ENCODE measurements around the gene UNC5A. TPM values are rescaled to one million over a fixed set of nuclear protein-coding genes. Genes with fewer than 3 reads are reported as not detected.

UNC5A gene
- total RNA-seq, 1 experiment from 2014 or later: not detected

DNA sequence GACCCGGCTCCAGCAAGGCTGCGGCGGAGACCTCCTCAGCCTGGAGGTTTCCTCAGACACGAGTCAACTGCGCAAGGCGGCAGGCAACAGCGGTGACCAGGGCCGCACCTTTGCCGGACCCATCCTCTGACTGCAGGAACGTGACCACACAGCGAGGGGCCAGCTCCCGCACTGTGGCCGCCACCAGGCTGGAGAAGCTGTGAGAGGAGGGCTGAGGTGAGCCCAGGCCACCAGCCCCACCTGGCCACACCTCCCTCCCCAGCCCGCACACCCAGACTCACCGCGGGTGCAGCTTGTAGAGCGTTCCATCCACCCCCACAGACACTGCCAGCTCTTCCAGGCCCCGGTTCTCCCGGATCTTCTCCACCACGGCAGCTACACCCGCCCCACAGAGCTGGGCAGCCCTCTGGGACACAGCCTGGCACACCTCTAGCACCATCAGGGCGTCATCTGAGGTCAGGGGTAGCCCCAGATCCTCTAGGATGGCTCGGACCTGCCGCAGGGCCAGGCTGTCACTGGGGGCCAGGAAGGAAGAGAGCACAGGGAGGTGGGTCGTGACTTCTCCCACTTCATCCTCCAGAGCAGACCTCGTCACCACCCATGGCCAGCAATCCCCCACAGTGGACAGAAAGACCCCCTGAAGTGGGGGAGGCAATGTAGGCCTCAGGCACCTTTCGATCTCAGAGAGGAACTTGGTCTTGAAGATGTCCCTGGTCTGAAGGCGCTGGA is 70.8 kb downstream of the UNC5A start:
- Histone ChIP-seq H3K4me3 (ENCODE audit: low read length) (no peak overlapping the region), H3K27ac (ENCODE audit: low read length) (no peak overlapping the region), H4K20me1 (ENCODE audit: insufficient read depth, low read depth, low read length) (0 out of 2 replicates have a peak, but pooled peaks cover 2% of the 10 kb centered on the region), H3K36me3 (ENCODE audit: insufficient read depth, low read length) (no peaks in the 10 kb centered on the region), H2AFZ (ENCODE audit: low read length) (no peak overlapping the region), H3K79me2 (ENCODE audit: low read length) (no peaks in the 10 kb centered on the region), H3K4me2 (ENCODE audit: low read depth, low read length, poor library complexity, severe bottlenecking) (no peak overlapping the region), H3K9me3 (ENCODE audit: low read length) (no peaks in the 10 kb centered on the region), H3K27me3 (ENCODE audit: low read length) (no peaks in the 10 kb centered on the region), H3K9me2 (replicated peaks; ENCODE audit: insufficient read depth, low read length) (no peaks in the 10 kb centered on the region), H3K9ac (ENCODE audit: low read length) (no peak overlapping the region), H3K4me1 (ENCODE audit: low read length) (no peaks in the 10 kb centered on the region)
- no peak for DNase-seq

DNA sequence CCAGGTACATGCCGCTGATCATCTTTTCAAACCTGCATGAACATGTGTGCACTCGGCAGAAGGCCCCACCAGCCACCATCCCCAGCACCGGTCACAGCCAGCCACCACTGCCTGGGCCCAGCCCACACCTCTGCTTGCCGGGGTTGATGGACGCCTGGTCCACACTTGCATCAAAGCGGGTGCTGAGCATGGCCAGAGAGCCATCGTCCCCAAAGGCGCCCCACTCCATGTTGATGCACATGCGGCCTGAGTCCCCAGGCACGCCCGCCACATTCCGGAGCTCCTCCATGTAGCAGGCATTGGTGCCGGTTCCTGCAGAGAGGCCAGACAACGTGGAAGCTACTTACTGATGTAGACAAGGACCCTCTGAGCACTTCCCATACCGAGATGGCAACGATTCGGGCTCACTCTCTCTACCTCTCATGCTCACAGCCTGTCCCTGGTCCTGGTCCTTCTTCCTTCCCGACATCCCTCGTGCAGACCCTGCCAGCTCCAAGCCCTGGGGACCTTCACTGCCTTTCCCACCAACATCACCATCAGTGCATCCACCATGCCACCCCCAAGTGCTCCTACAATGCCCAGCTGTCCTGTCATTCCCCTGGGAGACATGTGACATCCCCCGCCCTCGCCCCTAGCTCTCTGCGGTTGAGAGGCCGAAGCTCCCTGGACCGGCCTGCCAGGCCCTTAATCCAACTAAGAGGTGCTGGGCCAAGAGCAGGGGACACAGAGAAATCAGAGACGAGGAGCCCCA is 71.6 kb downstream of the UNC5A start:
- Histone ChIP-seq H3K9me2 (replicated peaks; ENCODE audit: insufficient read depth, low read length) (no peaks in the 10 kb centered on the region), H3K9me3 (ENCODE audit: low read length) (no peaks in the 10 kb centered on the region), H3K9ac (ENCODE audit: low read length) (no peak overlapping the region), H3K4me1 (ENCODE audit: low read length) (no peaks in the 10 kb centered on the region), H3K36me3 (ENCODE audit: insufficient read depth, low read length) (no peaks in the 10 kb centered on the region), H2AFZ (ENCODE audit: low read length) (no peak overlapping the region), H4K20me1 (ENCODE audit: insufficient read depth, low read depth, low read length) (0 out of 2 replicates have a peak, but pooled peaks cover 2% of the 10 kb centered on the region), H3K4me3 (ENCODE audit: low read length) (no peak overlapping the region), H3K27me3 (ENCODE audit: low read length) (no peaks in the 10 kb centered on the region), H3K4me2 (ENCODE audit: low read depth, low read length, poor library complexity, severe bottlenecking) (no peak overlapping the region), H3K79me2 (ENCODE audit: low read length) (no peaks in the 10 kb centered on the region), H3K27ac (ENCODE audit: low read length) (no peak overlapping the region)
- no peak for DNase-seq

GRCh38 chr5:176882567-176882903 is 72.2 kb downstream of the UNC5A start:
- H3K4me3 ChIP-seq (ENCODE audit: low read length): no peak overlapping the region
- no peaks in the 10 kb centered on the region for H3K9me2 ChIP-seq (replicated peaks; ENCODE audit: insufficient read depth, low read length)
- no peak for DNase-seq
- 0 out of 2 replicates have a peak, but pooled peaks cover 2% of the 10 kb centered on the region for H4K20me1 ChIP-seq (ENCODE audit: insufficient read depth, low read depth, low read length)
- H3K79me2 ChIP-seq (ENCODE audit: low read length): no peaks in the 10 kb centered on the region
- no peak overlapping the region for H3K27ac ChIP-seq (ENCODE audit: low read length)
- no peaks in the 10 kb centered on the region for H3K4me1 ChIP-seq (ENCODE audit: low read length)
- H3K9me3 ChIP-seq (ENCODE audit: low read length): no peaks in the 10 kb centered on the region
- H3K27me3 ChIP-seq (ENCODE audit: low read length): no peaks in the 10 kb centered on the region
- no peak overlapping the region for H3K9ac ChIP-seq (ENCODE audit: low read length)
- no peak overlapping the region for H2AFZ ChIP-seq (ENCODE audit: low read length)
- H3K36me3 ChIP-seq (ENCODE audit: insufficient read depth, low read length): no peaks in the 10 kb centered on the region
- no peak overlapping the region for H3K4me2 ChIP-seq (ENCODE audit: low read depth, low read length, poor library complexity, severe bottlenecking)

DNA sequence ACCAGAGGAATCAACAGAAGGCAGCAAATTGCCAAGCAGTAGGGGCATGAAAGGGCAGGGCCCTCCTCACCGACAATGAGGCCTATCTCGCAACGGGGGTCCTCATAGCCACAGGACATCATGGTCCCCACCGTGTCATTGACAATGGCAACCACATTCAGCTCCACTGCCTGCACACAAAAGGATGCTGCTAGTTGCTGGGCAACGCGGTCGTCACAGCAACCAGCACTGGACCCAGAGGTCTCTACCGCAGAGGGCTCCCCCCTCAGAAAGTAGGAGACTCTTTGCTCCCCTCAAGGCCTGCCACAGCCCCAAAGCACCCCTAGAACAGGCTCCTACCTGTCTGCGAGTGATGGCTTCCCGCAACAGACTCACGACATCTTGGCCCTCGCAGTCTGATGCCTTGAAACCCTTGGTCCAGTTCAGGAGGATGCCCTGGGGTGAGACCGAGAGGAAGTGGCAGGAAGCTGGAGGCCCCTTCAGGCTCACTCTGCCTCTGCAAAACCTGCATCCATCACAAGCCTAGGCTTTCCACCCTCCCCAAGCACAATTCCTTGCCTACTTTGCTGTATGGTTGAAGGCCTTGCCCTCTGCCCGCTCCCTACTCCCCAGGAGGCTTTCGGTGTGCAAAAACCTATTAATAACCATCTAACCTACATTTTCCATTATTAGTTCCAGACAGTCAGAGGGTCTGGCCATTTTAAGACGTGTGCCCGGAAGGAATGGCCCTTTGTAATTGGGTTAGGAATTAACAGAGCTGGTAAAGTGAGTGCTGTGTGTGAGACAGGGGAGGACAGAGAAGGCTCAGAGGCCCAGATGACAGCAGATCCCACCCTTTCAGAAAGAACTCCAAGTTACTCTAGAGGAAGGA is 73.6 kb downstream of the UNC5A start:
- no peak overlapping the region for H3K4me3 ChIP-seq (ENCODE audit: low read length)
- no peaks in the 10 kb centered on the region for H3K9me2 ChIP-seq (replicated peaks; ENCODE audit: insufficient read depth, low read length)
- no peaks in the 10 kb centered on the region for H3K9me3 ChIP-seq (ENCODE audit: low read length)
- DNase-seq: no peak
- no peaks in the 10 kb centered on the region for H3K4me1 ChIP-seq (ENCODE audit: low read length)
- no peaks in the 10 kb centered on the region for H3K36me3 ChIP-seq (ENCODE audit: insufficient read depth, low read length)
- no peak overlapping the region for H3K27ac ChIP-seq (ENCODE audit: low read length)
- H3K27me3 ChIP-seq (ENCODE audit: low read length): no peaks in the 10 kb centered on the region
- H3K9ac ChIP-seq (ENCODE audit: low read length): no peak overlapping the region
- H4K20me1 ChIP-seq (ENCODE audit: insufficient read depth, low read depth, low read length): 0 out of 2 replicates have a peak, but pooled peaks cover 2% of the 10 kb centered on the region
- H2AFZ ChIP-seq (ENCODE audit: low read length): no peak overlapping the region
- no peak overlapping the region for H3K4me2 ChIP-seq (ENCODE audit: low read depth, low read length, poor library complexity, severe bottlenecking)
- no peaks in the 10 kb centered on the region for H3K79me2 ChIP-seq (ENCODE audit: low read length)

DNA sequence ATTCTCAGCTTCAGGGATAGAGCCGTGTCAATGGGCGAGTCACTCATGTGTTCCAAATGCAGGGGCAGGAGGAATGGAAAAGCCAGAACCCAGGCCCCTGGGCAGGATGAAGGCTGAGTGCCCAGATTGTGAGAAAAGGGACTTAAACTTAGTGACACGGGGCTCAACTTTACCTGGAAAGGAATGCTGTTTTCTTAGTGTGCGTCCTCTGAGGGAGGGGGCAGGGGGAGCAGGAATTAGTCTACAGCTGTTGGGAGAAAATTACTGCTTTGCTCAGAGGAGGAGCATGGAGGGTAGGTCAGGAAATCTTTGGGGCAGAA is 74.2 kb downstream of the UNC5A start:
- Histone ChIP-seq H3K9ac (ENCODE audit: low read length) (no peak overlapping the region), H2AFZ (ENCODE audit: low read length) (no peak overlapping the region), H4K20me1 (ENCODE audit: insufficient read depth, low read depth, low read length) (0 out of 2 replicates have a peak, but pooled peaks cover 2% of the 10 kb centered on the region), H3K79me2 (ENCODE audit: low read length) (no peaks in the 10 kb centered on the region), H3K4me1 (ENCODE audit: low read length) (no peaks in the 10 kb centered on the region), H3K36me3 (ENCODE audit: insufficient read depth, low read length) (no peaks in the 10 kb centered on the region), H3K27ac (ENCODE audit: low read length) (no peak overlapping the region), H3K4me2 (ENCODE audit: low read depth, low read length, poor library complexity, severe bottlenecking) (no peak overlapping the region), H3K9me2 (replicated peaks; ENCODE audit: insufficient read depth, low read length) (no peaks in the 10 kb centered on the region), H3K27me3 (ENCODE audit: low read length) (no peaks in the 10 kb centered on the region), H3K9me3 (ENCODE audit: low read length) (no peaks in the 10 kb centered on the region), H3K4me3 (ENCODE audit: low read length) (no peak overlapping the region)
- DNase-seq: no peak

- no peaks in the 10 kb centered on the region for H3K27me3 ChIP-seq (ENCODE audit: low read length)
- H3K4me3 ChIP-seq (ENCODE audit: low read length): no peak overlapping the region
- H4K20me1 ChIP-seq (ENCODE audit: insufficient read depth, low read depth, low read length): 0 out of 2 replicates have a peak, but pooled peaks cover 2% of the 10 kb centered on the region
- no peak overlapping the region for H3K4me2 ChIP-seq (ENCODE audit: low read depth, low read length, poor library complexity, severe bottlenecking)
- no peaks in the 10 kb centered on the region for H3K36me3 ChIP-seq (ENCODE audit: insufficient read depth, low read length)
- H3K27ac ChIP-seq (ENCODE audit: low read length): no peak overlapping the region
- H3K9me2 ChIP-seq (replicated peaks; ENCODE audit: insufficient read depth, low read length): no peaks in the 10 kb centered on the region
- DNase-seq: no peak
- no peaks in the 10 kb centered on the region for H3K4me1 ChIP-seq (ENCODE audit: low read length)
- H3K79me2 ChIP-seq (ENCODE audit: low read length): no peaks in the 10 kb centered on the region
- no peaks in the 10 kb centered on the region for H3K9me3 ChIP-seq (ENCODE audit: low read length)
- H2AFZ ChIP-seq (ENCODE audit: low read length): no peak overlapping the region
- no peak overlapping the region for H3K9ac ChIP-seq (ENCODE audit: low read length)
These were observed 76.2 kb downstream of the UNC5A start for GRCh38 chr5:176886336-176887251.

DNA sequence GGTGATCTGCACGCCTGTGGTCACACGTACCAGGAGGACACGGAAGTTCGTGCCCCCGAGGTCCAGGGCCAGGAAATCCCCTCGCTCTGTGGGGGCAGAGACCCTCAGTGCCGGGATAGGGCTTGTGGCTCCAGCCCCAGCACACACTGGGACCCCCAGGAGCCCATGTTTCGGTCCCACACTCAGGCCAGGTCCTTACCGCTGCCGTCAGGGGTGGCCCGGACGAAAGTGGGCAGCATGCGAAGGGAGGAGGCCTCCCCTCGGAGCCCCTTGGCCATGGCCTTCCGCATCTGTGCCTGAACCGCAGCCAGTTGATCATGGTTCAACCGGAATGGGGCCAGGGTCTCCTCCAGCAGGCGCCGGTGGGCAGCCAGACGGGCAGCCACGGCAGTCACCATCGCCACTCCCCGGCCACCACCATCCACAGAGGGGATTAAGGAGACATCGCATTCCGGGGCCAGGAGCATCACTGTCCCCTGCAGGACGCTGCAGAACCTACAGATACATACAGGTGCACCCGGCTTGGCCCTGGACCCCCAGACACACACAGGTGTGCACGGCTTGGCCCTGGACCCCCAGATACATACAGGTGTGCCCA is 77.0 kb downstream of the UNC5A start:
- no peaks in the 10 kb centered on the region for H4K20me1 ChIP-seq (ENCODE audit: insufficient read depth, low read depth, low read length)
- H3K4me1 ChIP-seq (ENCODE audit: low read length): no peaks in the 10 kb centered on the region
- DNase-seq: no peak
- H3K27ac ChIP-seq (ENCODE audit: low read length): no peak overlapping the region
- H3K4me2 ChIP-seq (ENCODE audit: low read depth, low read length, poor library complexity, severe bottlenecking): no peak overlapping the region
- H2AFZ ChIP-seq (ENCODE audit: low read length): no peak overlapping the region
- H3K9me2 ChIP-seq (replicated peaks; ENCODE audit: insufficient read depth, low read length): no peaks in the 10 kb centered on the region
- H3K4me3 ChIP-seq (ENCODE audit: low read length): no peak overlapping the region
- H3K79me2 ChIP-seq (ENCODE audit: low read length): no peaks in the 10 kb centered on the region
- no peak overlapping the region for H3K9ac ChIP-seq (ENCODE audit: low read length)
- no peaks in the 10 kb centered on the region for H3K36me3 ChIP-seq (ENCODE audit: insufficient read depth, low read length)
- no peaks in the 10 kb centered on the region for H3K9me3 ChIP-seq (ENCODE audit: low read length)
- H3K27me3 ChIP-seq (ENCODE audit: low read length): no peaks in the 10 kb centered on the region
